Keratinocyte (primary cell): Measurements from ENCODE around the gene PRXL2B. TPM values are rescaled to one million over a fixed set of nuclear protein-coding genes. Genes with fewer than 3 reads are reported as not detected.

Experiments used
- DNase-seq: peaks from one replicate; pipeline ENCODE4 v3.0.0-alpha.2; 2011; ENCODE audit warnings: low read depth, missing footprints, low spot score
- FAIRE-seq: peaks from 2 replicates; lab custom pipeline; 2011; peaks lifted over from hg19 to GRCh38; lab: Jason Lieb, UNC
- H2AFZ ChIP-seq: 2 replicates; pipeline ENCODE4 v1.6.0; 2012; ENCODE audit warnings: low read length, control low read depth, inconsistent platforms; ENCODE audit not compliant: control insufficient read depth
- H3K27ac ChIP-seq: 2 replicates; pipeline ENCODE4 v1.5.1; 2011; ENCODE audit warnings: low read length; ENCODE audit not compliant: control insufficient read depth, insufficient read depth
- H3K27me3 ChIP-seq: 3 replicates; pipeline ENCODE4 v1.6.0; 2011; ENCODE audit warnings: low read length; ENCODE audit not compliant: control insufficient read depth, insufficient read depth; ENCODE audit errors: extremely low read depth
- H3K36me3 ChIP-seq, 2 experiments: 2 replicates in 1 of 2; 3 replicates in 1 of 2; pipeline ENCODE4 v1.5.1; 2011; ENCODE audit warnings: low read length in 2 of 2, mild to moderate bottlenecking in 1 of 2; ENCODE audit not compliant: control insufficient read depth in 2 of 2, insufficient read depth in 2 of 2; ENCODE audit errors: extremely low read depth in 1 of 2
- H3K4me1 ChIP-seq: 3 replicates; pipeline ENCODE4 v1.5.1; 2011; ENCODE audit warnings: low read length; ENCODE audit not compliant: control insufficient read depth, insufficient read depth; ENCODE audit errors: extremely low read depth
- H3K4me2 ChIP-seq: 3 replicates; pipeline ENCODE4 v1.6.0; 2011; ENCODE audit warnings: low read depth, low read length; ENCODE audit not compliant: control insufficient read depth, insufficient read depth; ENCODE audit errors: extremely low read depth
- H3K4me3 ChIP-seq, 3 experiments: fragments of 200-600 bp in 1 of 3; sonication (generic) in 1 of 3; 2 replicates in 2 of 3; 3 replicates in 1 of 3; pipeline ENCODE4 v1.5.1; 2011 to 2016; ENCODE audit warnings: low read length in 3 of 3, mild to moderate bottlenecking in 3 of 3, control low read depth in 2 of 3, inconsistent platforms in 1 of 3, low read depth in 1 of 3, mixed read lengths in 1 of 3, mixed run types in 1 of 3, moderate library complexity in 1 of 3; ENCODE audit not compliant: control insufficient read depth in 2 of 3, insufficient read depth in 2 of 3; ENCODE audit errors: extremely low read depth in 1 of 3
- H3K79me2 ChIP-seq: 2 replicates; pipeline ENCODE4 v1.6.0; 2012; ENCODE audit warnings: low read length; ENCODE audit not compliant: control insufficient read depth, insufficient read depth
- H3K9ac ChIP-seq: 3 replicates; pipeline ENCODE4 v1.6.0; 2011; ENCODE audit warnings: low read length; ENCODE audit not compliant: control insufficient read depth, insufficient read depth; ENCODE audit errors: extremely low read depth
- H3K9me1 ChIP-seq: 3 replicates; pipeline ENCODE4 v1.6.0; 2011; ENCODE audit warnings: low read length; ENCODE audit not compliant: control insufficient read depth, insufficient read depth; ENCODE audit errors: extremely low read depth
- H3K9me3 ChIP-seq: 2 replicates; pipeline ENCODE4 v1.5.1; 2012; ENCODE audit warnings: low read depth, low read length; ENCODE audit not compliant: control insufficient read depth
- H4K20me1 ChIP-seq: 3 replicates; pipeline ENCODE4 v1.6.0; 2011; ENCODE audit warnings: low read length; ENCODE audit not compliant: control insufficient read depth, insufficient read depth; ENCODE audit errors: extremely low read depth
- EZH2 ChIP-seq: IDR thresholded peaks from one replicate; pipeline ENCODE4 v1.6.1; 2012; ENCODE audit warnings: inconsistent platforms, mild to moderate bottlenecking, low read length, moderate library complexity
- dilution Hi-C: fragments of 300-500 bp; cut with MboI; formaldehyde crosslinking; loops from one replicate; pipeline ENCODE4 v1.7.0; 2020; ENCODE audit warnings: low sequenced_read_pairs; ENCODE audit not compliant: extremely low pct_ligation_motif_present
- polyA plus RNA-seq, 5 experiments: library from polyadenylated mRNA; depleted of rRNA in 3 of 5; stranded (reverse) in 3 of 5; stranded (forward) in 1 of 5; unstranded in 1 of 5; fragments of >200 nt; gene quantifications; 1 replicate in 1 of 5; 2 replicates in 3 of 5; 3 replicates in 1 of 5; pipeline versions ENCODE4 v1.2.1 to v1.2.3, GENCODE V29; 2011 to 2012; ENCODE audit warnings: missing spikeins in 2 of 5, low read depth in 1 of 5, low replicate concordance in 1 of 5
- TF ChIP-seq, protein P1 (sequence below), 3 experiments: IDR thresholded peaks in 1 of 3; conservative IDR thresholded peaks in 1 of 3; optimal IDR thresholded peaks in 1 of 3; 2 replicates in 2 of 3; 3 replicates in 1 of 3; pipeline versions ENCODE3 to v1.5.1; 2011; ENCODE audit warnings: low read length in 3 of 3, mild to moderate bottlenecking in 3 of 3, moderate library complexity in 2 of 3, control low read depth in 1 of 3, inconsistent platforms in 1 of 3; ENCODE audit not compliant: insufficient read depth in 2 of 3; ENCODE audit errors: extremely low read depth in 1 of 3

Gene PRXL2B
- polyA plus RNA-seq, 1 donor (not counting 4 experiments of a cell fraction or from before 2014, with no cell fraction given) = 11.4 TPM

DNA sequence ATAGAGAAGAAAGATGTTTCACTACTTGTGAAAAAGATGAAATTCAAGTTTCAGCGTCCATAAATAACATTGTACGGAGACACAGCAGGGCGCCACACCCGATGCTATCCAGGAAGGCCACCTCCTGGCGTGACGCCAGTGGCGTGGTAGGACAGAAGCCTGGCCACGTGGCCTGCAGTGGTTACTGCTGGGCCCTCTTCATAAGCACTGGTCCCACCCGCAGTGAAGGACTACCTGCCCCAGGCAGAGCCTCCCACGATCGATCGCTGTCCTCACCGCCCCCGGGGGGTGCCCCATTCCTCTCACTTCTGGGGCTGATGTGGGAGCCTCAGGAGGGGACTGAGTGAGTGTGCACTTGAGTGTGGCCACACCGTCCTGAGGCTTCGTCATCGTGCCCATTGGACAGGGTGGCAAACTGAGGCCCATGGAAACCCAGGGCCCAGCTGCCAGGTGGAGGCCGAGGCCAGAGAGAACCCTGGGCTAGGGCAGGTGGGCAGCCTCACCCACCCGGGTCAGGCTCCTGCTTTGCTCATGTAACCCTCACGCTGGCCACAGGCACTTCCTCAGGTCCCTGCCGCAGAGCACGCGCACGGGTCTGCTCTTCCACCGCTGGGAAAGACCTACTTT is 44.8 kb upstream of the PRXL2B start:
- H3K27me3 ChIP-seq = no peaks in the 10 kb centered on the region
- H3K4me3 ChIP-seq = no peak overlapping the region
- H3K9ac ChIP-seq = no peak overlapping the region
- no peaks in the 10 kb centered on the region for H3K9me3 ChIP-seq
- no peak overlapping the region for H3K4me2 ChIP-seq
- dilution Hi-C loops = no loop called here
- FAIRE-seq (no peak), DNase-seq (no peak)
- H3K9me1 ChIP-seq = no peaks in the 10 kb centered on the region
- H3K79me2 ChIP-seq = no peaks in the 10 kb centered on the region
- no peak overlapping the region for H2AFZ ChIP-seq
- TF ChIP-seq EZH2 = no peak
- TF ChIP-seq, protein P1, sequence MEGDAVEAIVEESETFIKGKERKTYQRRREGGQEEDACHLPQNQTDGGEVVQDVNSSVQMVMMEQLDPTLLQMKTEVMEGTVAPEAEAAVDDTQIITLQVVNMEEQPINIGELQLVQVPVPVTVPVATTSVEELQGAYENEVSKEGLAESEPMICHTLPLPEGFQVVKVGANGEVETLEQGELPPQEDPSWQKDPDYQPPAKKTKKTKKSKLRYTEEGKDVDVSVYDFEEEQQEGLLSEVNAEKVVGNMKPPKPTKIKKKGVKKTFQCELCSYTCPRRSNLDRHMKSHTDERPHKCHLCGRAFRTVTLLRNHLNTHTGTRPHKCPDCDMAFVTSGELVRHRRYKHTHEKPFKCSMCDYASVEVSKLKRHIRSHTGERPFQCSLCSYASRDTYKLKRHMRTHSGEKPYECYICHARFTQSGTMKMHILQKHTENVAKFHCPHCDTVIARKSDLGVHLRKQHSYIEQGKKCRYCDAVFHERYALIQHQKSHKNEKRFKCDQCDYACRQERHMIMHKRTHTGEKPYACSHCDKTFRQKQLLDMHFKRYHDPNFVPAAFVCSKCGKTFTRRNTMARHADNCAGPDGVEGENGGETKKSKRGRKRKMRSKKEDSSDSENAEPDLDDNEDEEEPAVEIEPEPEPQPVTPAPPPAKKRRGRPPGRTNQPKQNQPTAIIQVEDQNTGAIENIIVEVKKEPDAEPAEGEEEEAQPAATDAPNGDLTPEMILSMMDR (optimal IDR thresholded peaks at IDR 0.05 in 1 of 3, IDR thresholded peaks at IDR 0.05 in 1 of 3, conservative IDR thresholded peaks at IDR 0.05 in 1 of 3; ENCODE audit: extremely low read depth in 1 of 3, insufficient read depth in 2 of 3, low read length in 3 of 3) = no peak
- no peaks in the 10 kb centered on the region for H3K36me3 ChIP-seq
- H3K4me1 ChIP-seq = peaks cover 21% of the 10 kb centered on the region
- H4K20me1 ChIP-seq = no peaks in the 10 kb centered on the region
- no peak overlapping the region for H3K27ac ChIP-seq

DNA sequence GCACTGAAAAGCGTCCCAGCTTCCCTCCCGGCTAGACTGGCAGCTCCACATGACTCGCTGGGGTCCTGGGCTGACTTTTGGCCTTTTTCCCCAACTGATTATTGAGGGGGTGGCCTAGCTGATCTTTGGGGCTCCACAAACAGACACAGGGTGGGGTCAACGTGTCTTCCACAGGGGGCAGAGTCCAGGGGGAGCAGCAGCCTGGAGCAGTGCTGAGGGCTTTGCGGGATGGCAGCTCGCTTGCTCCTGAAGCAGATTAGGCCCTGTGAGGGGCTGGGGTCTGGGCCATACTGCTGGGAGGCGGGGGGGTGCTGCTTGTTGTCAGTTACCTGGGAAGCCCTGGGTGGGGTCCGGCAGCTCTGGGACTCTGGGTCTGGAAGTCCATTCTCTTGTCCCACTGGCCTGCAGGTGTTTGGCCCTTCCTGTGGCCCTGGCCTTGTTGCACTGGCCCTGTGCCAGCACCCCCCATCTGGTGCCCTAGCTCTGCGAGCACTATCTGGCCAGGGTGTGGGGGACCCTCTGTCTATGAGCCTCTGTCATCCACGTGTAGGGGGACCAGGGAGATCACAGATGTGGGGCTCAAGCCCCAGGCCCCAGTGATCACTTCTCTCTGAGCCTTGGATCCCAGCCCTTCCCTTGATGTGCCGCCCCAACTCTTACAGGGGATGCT is 44.2 kb upstream of the PRXL2B start:
- no peaks in the 10 kb centered on the region for H3K9me3 ChIP-seq
- no peaks in the 10 kb centered on the region for H4K20me1 ChIP-seq
- FAIRE-seq (no peak), DNase-seq (no peak)
- H3K4me1 ChIP-seq = peaks cover 21% of the 10 kb centered on the region
- no peak for TF ChIP-seq EZH2
- TF ChIP-seq, protein P1 (optimal IDR thresholded peaks at IDR 0.05 in 1 of 3, IDR thresholded peaks at IDR 0.05 in 1 of 3, conservative IDR thresholded peaks at IDR 0.05 in 1 of 3; ENCODE audit: extremely low read depth in 1 of 3, insufficient read depth in 2 of 3, low read length in 3 of 3) = no peak
- H3K9me1 ChIP-seq = no peaks in the 10 kb centered on the region
- H3K36me3 ChIP-seq = no peaks in the 10 kb centered on the region
- dilution Hi-C loops = no loop called here
- H2AFZ ChIP-seq = no peak overlapping the region
- no peak overlapping the region for H3K9ac ChIP-seq
- H3K79me2 ChIP-seq = no peaks in the 10 kb centered on the region
- no peak overlapping the region for H3K4me2 ChIP-seq
- no peak overlapping the region for H3K27ac ChIP-seq
- H3K27me3 ChIP-seq = no peaks in the 10 kb centered on the region
- no peak overlapping the region for H3K4me3 ChIP-seq
